ENCODE measurements around the gene MTERF2. TPM values are rescaled to one million over a fixed set of nuclear protein-coding genes. Genes with fewer than 3 reads are reported as not detected.

Gene MTERF2
- total and polyA plus RNA-seq, 2 of the 13 experiments (the other 11 are each of a cell fraction or from before 2014, with no cell fraction given) = 8.0 to 11.6 TPM

DNA sequence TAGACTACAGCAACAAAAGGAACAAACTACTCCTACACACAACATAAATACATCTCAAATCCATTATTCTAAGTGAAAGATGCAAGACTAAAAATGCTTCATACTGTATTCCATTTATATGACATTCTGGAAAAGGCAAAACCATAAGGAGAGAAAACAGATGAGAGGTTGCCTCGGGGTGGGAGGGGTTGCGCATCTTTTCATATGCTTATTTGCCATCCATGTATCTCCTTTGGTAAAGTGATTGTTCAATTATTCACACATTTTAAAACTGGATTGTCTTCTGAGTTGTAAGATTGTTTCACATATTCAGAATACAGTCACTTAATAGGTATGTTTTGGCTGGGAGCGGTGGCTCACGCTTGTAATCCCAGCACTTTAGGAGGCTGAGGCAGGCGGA is 36.4 kb downstream of the MTERF2 start (continued):
- TF ChIP-seq MLX (CRISPR knock-in tag; IDR thresholded peaks at IDR 0.05) (no peak), ZMYM2 (CRISPR knock-in tag; IDR thresholded peaks at IDR 0.05) (no peak), ZBTB44 (CRISPR knock-in tag; IDR thresholded peaks at IDR 0.05) (no peak), SALL2 (CRISPR knock-in tag; IDR thresholded peaks at IDR 0.05) (no peak), SKI (IDR thresholded peaks at IDR 0.05; ENCODE audit: partially characterized antibody) (no peak), ZNF607 (CRISPR knock-in tag; IDR thresholded peaks at IDR 0.05; ENCODE audit: borderline replicate concordance) (no peak)

- Histone ChIP-seq H3K4me3 (replicated peaks in 1 of 3; ENCODE audit: insufficient read depth in 1 of 3, low read depth in 2 of 3, low read length in 3 of 3) (no peak overlapping the region), H3K79me2 (ENCODE audit: insufficient read depth, low read length) (no peaks in the 10 kb centered on the region), H3K27me3 (ENCODE audit: control insufficient read depth in 1 of 2, insufficient read depth in 2 of 2, low read length in 2 of 2) (peaks cover 0 to 6% of the 10 kb centered on the region in 2 experiments; a peak in 1 of 5 replicates), H3K36me3 (replicated peaks in 1 of 2; ENCODE audit: control insufficient read depth in 1 of 2, insufficient read depth in 2 of 2, low read length in 2 of 2) (no peaks in the 10 kb centered on the region), H3K9me3 (ENCODE audit: low read length) (peaks cover 19% of the 10 kb centered on the region), H3K4me2 (ENCODE audit: low read depth, low read length) (no peak overlapping the region), H2AFZ (ENCODE audit: low read length) (no peak overlapping the region), H3K4me1 (ENCODE audit: insufficient read depth, low read length) (peaks cover 7% of the 10 kb centered on the region; the same call in 1 of the 2 replicates), H3K27ac (ENCODE audit: extremely low read length, insufficient read depth, low read length) (no peak overlapping the region), H4K20me1 (ENCODE audit: insufficient read depth, low read length) (no peaks in the 10 kb centered on the region), H3K9ac (ENCODE audit: insufficient read depth, low read depth, low read length) (no peak overlapping the region)
- DNase-seq (ENCODE audit: low spot score) (no peak), FAIRE-seq (no peak), ATAC-seq (no peak)
- no TSS peak for BruUV-seq (replicated peaks)
- POLR2A ChIA-PET = no interaction called here
- intact Hi-C loops (cut with micrococcal nuclease; ENCODE audit: unreplicated experiment) = no loop called here
- CTCF ChIA-PET (ENCODE audit: low intra/inter-chr PET ratio, low total read pairs) = no interaction called here
- in situ Hi-C loops (cut with HindIII; ENCODE audit: extremely low pct_ligation_motif_present, low pct_unique_long_range_greater_than_20kb) = no loop called here
- TF ChIP-seq SALL2 (CRISPR knock-in tag; IDR thresholded peaks at IDR 0.05) (no peak), THYN1 (CRISPR knock-in tag; IDR thresholded peaks at IDR 0.05; ENCODE audit: borderline replicate concordance, low read depth) (no peak), KAT8 (CRISPR knock-in tag; IDR thresholded peaks at IDR 0.05) (no peak), ZNF704 (CRISPR knock-in tag; IDR thresholded peaks at IDR 0.05; ENCODE audit: borderline replicate concordance) (no peak), PATZ1 (CRISPR knock-in tag; IDR thresholded peaks at IDR 0.05) (no peak), TP53 (CRISPR knock-in tag; conservative IDR thresholded peaks at IDR 0.05) (no peak), MAFK (conservative IDR thresholded peaks at IDR 0.05 in 1 of 2, IDR thresholded peaks at IDR 0.05 in 1 of 2; ENCODE audit: low read length in 2 of 2) (no peak), ZNF572 (CRISPR knock-in tag; IDR thresholded peaks at IDR 0.05) (no peak), ZNF7 (CRISPR knock-in tag; IDR thresholded peaks at IDR 0.05) (no peak), ZBTB7B (CRISPR knock-in tag; IDR thresholded peaks at IDR 0.05) (no peak), HNRNPH1 (optimal IDR thresholded peaks at IDR 0.05; ENCODE audit: low read depth, low read length) (no peak), ZBTB42 (CRISPR knock-in tag; IDR thresholded peaks at IDR 0.05) (no peak)
- TF ChIP-seq, protein P1, sequence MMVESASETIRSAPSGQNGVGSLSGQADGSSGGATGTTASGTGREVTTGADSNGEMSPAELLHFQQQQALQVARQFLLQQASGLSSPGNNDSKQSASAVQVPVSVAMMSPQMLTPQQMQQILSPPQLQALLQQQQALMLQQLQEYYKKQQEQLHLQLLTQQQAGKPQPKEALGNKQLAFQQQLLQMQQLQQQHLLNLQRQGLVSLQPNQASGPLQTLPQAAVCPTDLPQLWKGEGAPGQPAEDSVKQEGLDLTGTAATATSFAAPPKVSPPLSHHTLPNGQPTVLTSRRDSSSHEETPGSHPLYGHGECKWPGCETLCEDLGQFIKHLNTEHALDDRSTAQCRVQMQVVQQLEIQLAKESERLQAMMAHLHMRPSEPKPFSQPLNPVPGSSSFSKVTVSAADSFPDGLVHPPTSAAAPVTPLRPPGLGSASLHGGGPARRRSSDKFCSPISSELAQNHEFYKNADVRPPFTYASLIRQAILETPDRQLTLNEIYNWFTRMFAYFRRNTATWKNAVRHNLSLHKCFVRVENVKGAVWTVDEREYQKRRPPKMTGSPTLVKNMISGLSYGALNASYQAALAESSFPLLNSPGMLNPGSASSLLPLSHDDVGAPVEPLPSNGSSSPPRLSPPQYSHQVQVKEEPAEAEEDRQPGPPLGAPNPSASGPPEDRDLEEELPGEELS (CRISPR knock-in tag; IDR thresholded peaks at IDR 0.05) = no peak
Observed at GRCh38 chr12:106947461-106947860, 39.5 kb downstream of the MTERF2 start.
